ENCODE results near the gene ROBO1. TPM values are rescaled to one million over a fixed set of nuclear protein-coding genes. Genes with fewer than 3 reads are reported as not detected.
"Not testable (repeated sequence)": the region's sequence is repeated elsewhere in the genome, so short reads cannot be mapped to it uniquely, and the experiment has no call there.

ROBO1 gene
- total RNA-seq, 1 experiment from 2014 or later: 0.25 TPM

DNA sequence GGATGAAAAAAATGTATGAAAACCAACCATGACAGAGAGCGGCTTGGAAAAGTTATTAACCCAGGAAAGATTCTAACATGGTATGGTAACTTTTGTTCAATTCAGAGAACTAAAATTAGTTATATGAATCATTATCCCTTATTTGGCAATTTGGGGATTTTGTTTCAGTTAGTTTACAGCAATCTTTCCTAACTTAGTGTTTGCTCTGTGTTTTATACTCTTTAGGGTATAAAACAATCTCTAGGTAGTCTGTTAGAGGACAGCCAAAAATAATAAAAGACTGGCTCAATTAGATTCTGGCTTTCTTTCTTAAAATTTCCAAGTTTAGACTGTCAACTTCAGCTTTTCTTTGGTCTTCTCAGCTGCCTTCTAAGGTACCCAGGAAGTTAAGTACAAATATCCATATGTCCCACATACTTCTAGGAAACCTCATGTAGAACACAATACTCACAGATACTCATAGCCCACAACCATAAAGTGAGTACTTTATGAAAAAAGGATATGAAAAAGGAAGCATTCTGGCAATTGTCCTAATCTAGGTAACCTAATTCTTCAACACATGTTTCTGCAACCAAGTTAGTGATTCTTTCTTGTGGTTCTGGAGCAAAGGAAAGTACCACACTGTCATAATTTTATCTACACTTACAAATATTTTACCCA, 849.3 kb downstream of the ROBO1 start:
- no peak for DNase-seq (ENCODE audit: low spot score)

DNA sequence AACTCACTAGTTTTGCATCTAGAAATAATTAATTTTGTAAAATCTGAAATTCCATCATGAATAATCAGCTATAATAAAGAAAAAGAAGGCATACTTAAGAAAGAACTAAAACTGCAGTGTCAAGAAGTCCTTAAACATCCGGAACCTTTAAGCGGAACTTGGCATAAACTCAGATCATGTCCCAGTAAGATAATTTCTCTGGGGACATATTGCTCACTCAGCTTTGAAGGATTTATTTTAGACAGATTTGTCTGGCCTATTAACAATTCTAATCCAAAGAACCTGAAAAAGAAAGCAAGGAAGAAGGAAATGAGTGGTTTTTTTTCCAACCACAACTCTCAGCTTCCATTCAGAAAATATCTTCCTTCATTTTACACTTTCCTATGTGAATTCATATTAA, 850.3 kb downstream of the ROBO1 start:
- DNase-seq (ENCODE audit: low spot score): no peak

DNA sequence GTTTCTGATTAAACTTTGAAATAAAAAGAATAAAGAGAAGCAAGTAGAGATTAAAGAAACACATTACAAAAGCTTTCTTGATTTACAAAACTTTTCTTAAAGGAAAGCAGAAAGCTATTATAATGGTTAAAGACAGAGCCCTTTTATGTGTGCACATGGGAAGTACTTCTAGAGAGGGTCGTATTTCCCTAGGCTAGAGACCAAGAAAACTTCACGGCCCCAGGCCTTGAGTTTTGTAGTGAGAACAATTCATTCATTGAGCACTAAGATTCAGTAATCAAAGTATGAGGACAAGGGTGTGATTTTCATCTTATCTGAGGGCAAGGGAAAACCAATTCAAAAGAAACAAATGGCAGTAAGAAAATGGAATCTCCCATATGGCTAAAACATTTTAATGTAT, 854.1 kb downstream of the ROBO1 start:
- no peak for DNase-seq (ENCODE audit: low spot score)

GRCh38 chr3:78912687-78913086, 855.1 kb downstream of the ROBO1 start:
- DNase-seq (ENCODE audit: low spot score): no peak

DNA sequence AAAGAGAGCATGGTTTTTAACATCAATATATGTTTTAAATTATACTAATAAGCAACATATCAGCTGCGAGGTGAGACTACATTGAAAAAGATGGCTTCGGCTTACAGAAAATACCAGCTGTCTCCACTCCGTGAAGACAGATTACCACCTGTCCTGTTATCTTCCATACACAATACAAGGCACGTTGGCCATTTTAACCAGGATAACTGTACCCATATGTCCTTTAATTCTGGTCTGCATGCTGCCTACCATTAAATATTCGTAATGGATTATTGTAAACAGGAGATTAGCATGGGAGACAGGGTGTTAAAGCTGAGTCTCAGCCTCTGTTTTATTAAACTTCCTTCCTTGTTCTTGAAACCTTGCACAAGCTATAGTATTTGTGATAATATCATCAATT, 855.5 kb downstream of the ROBO1 start:
- DNase-seq (ENCODE audit: low spot score): no peak

GRCh38 chr3:78911394-78911793, 856.4 kb downstream of the ROBO1 start:
- no peak for DNase-seq (ENCODE audit: low spot score)

DNA sequence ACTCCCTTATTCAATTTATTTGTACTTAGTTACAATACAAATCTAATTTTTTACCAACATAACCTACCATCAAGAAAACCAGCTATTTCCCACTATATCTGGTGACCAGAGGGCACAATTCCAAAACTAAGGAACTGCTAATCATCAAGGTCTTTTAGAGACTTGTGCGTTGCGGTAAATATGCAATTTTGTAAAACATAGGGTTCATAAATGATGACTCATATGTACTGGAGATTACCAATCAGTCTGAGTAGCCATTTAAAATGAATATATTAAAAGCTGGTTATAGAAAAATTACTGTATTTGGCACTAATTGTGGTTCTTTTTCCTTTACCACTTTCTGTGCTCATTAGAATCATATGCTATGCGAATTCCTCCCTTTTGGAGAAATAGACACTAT, 859.6 kb downstream of the ROBO1 start:
- DNase-seq (ENCODE audit: low spot score): no peak

GRCh38 chr3:78907367-78907766, 860.4 kb downstream of the ROBO1 start:
- no peak for DNase-seq (ENCODE audit: low spot score)

DNA sequence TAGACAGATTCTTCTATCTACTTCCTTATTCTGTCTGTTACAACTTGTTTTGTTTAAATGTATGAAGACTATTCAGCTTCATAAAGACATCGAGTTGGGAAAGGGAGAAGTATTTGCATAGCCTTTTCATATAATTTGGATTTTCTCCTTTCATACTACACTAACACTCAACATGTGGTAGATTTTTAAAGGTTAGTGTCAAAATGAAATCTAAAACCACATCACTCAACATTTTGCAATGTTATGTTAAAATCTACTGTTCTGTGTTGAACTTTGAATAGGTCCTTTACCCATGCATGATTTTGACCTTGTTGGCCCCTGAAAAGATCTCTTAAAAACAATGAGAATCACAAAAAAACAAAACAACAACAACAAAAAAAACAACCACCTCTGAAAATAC, 860.9 kb downstream of the ROBO1 start:
- no peak for DNase-seq (ENCODE audit: low spot score)

DNA sequence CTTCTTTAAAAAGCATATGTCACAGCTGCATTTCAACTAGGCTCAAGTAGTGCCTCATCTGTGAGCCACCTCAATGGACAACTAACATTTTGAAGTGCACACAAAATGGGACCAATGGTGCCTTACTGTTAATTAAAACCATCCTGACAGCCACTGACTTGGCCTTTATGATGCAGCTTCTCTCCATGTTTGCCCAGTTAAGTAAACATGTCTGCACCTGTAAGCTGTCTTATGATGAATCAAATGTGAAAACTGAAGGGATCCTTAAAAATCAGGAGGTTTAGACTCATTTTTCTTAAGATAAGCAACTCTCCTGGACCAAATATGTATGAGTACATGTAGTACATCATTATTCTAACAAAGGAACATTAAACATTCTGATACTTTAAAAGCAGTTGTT, 861.6 kb downstream of the ROBO1 start:
- DNase-seq (ENCODE audit: low spot score): no peak

GRCh38 chr3:78905700-78906099, 862.1 kb downstream of the ROBO1 start:
- no peak for DNase-seq (ENCODE audit: low spot score)

- no peak for DNase-seq (ENCODE audit: low spot score)
These were observed 866.3 kb downstream of the ROBO1 start for GRCh38 chr3:78901544-78901943.

DNA sequence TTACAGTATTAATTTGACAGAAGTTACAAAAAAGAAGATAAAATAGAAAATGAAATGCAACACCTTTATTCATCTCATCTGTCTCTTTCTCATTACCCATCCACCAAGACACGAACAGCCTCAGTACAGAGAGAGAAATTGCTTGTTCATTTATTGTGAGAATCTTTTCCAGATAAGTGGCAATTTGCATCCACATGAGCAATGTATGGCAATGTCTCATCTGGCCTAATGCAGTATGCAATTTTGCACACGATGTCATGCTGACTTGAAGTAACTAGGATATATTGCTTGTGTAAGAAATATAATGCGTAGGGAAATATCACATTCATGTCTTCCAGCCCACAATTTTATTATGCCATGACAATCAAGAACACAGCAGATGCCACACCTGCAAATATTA, 866.9 kb downstream of the ROBO1 start:
- no peak for DNase-seq (ENCODE audit: low spot score)

DNA sequence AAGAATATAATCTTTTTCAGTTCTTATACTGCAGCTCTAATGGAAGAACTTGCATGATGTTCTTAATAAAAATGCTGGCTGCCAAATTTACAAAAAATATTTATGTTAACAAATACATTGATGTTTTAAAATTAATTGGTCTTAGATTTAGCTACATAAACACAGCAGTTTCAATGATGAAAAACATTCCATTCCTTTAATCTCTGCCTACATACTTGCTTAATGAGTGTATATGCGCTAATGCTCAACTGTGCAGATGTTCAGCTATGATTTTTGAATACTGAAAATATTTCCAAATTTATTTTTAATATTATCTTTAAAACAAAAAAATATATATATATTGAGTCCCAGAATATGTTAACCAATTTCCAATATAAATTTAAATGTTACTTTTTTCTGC, 867.4 kb downstream of the ROBO1 start:
- no peak for DNase-seq (ENCODE audit: low spot score)

DNA sequence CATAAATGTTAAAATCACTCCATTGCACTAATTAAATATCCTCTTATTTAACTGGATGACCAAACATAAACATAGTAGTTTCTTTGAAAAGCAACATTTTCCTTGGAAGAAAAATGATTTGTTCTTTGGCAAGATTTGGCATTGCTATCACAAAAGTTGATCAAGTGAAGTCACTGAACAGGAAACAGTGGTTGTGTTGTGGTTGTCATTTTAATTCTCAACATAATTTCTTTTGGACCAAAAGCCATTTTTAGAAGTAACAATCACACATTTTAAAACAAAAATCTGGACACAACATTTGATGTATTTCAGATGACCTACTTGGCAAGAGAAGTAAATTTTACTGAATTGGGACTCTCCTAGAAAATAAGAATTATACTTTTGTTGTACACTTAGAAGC, 872.3 kb downstream of the ROBO1 start:
- DNase-seq (ENCODE audit: low spot score): no peak

- DNase-seq (ENCODE audit: low spot score): no peak
These were observed 873.0 kb downstream of the ROBO1 start for GRCh38 chr3:78894787-78895186.

GRCh38 chr3:78893161-78893560, 874.6 kb downstream of the ROBO1 start:
- DNase-seq (ENCODE audit: low spot score): no peak

- no peak for DNase-seq (ENCODE audit: low spot score)
These were observed 878.5 kb downstream of the ROBO1 start for GRCh38 chr3:78889348-78889747.

DNA sequence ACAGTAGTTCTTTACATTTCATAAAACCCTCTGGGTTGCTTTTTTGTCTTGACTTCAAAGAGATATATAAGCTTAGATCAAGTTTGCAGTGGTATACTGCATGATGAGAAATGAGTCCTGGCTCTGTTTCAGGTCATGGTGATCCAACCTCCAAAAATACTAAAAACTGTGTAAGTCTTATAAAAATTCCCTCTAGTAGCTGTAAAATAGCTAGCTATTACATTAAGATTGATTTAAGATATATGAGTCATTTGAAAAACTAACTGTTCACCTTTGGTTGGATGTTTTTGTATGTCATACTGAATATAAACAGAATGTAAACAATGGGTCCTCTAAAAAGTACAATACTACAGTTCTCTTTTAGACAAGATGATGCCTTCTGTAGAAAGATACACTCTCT, 879.2 kb downstream of the ROBO1 start:
- no peak for DNase-seq (ENCODE audit: low spot score)

DNA sequence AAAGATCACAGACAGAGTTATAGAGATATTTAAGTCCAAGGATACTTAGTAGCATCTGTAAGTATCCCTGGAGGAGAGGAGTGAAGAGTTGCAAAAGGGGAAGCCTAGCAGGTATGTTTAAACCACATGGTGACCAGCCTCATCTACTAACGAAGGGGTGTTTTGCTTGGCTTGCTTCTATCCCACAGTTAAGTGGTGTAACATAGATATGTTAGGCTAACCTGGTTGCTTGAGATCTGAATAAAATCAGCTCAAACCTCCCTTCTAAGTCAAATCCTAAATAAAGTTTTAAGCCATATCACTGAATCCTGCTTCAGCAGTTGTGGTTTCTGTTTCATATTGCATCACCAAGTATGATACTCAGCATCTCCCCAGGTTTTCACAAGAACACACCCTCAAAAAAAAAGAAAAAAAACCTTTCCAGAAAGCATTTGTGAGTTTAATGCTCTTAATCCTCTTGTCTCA, 880.2 kb downstream of the ROBO1 start:
- DNase-seq (ENCODE audit: low spot score): no peak

- no peak for DNase-seq (ENCODE audit: low spot score)
These were observed 880.8 kb downstream of the ROBO1 start for GRCh38 chr3:78887029-78887428.

GRCh38 chr3:78884567-78884966, 883.2 kb downstream of the ROBO1 start:
- DNase-seq (ENCODE audit: low spot score): not testable (repeated sequence)

DNA sequence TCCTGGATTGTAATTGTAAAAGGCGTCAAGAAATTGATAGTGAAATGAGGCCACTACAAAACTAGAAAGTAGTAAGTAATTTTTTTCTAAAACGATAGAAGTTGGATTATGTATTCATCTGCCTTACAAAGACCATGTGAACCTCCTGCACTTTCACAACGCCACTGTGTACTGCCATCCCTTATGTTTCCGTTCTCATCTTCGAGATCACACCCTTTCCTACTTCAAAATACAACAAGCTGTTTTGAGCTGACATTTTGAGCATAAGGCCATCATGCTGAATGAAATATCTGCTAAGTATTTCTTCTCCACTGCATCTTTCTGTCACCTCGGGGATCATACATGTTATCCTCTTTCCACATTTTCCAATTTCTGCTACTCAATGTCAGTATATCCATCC, 885.5 kb downstream of the ROBO1 start:
- DNase-seq (ENCODE audit: low spot score): no peak

- no peak for DNase-seq (ENCODE audit: low spot score)
These were observed 886.3 kb downstream of the ROBO1 start for GRCh38 chr3:78881501-78881900.
